ENCODE data around the gene CDK6.

GRCh38 chr7:92725161-92725925, 111.0 kb downstream of the CDK6 start:
- TF ChIP-seq CTCF (IDR thresholded peaks at IDR 0.05) (no peak), POLR2A (IDR thresholded peaks at IDR 0.05) (no peak)
